ENCODE data around the gene UNKL. TPM values are rescaled to one million over a fixed set of nuclear protein-coding genes. Genes with fewer than 3 reads are reported as not detected.

UNKL gene
- total RNA-seq, 1 experiment from 2014 or later, result 10.5 TPM

GRCh38 chr16:1426734-1427471 lies 12.4 kb upstream of the UNKL start:
- Histone ChIP-seq H3K4me3 (no peak overlapping the region), H3K27me3 (no peaks in the 10 kb centered on the region), H3K9me3 (peaks cover 6% of the 10 kb centered on the region), H3K36me3 (no peaks in the 10 kb centered on the region)
- DNase-seq, result no peak

GRCh38 chr16:1425616-1426370 lies 11.3 kb upstream of the UNKL start:
- Histone ChIP-seq H3K4me3 (no peak overlapping the region), H3K36me3 (no peaks in the 10 kb centered on the region), H3K9me3 (peaks cover 8% of the 10 kb centered on the region), H3K27me3 (no peaks in the 10 kb centered on the region)
- no peak for DNase-seq

DNA sequence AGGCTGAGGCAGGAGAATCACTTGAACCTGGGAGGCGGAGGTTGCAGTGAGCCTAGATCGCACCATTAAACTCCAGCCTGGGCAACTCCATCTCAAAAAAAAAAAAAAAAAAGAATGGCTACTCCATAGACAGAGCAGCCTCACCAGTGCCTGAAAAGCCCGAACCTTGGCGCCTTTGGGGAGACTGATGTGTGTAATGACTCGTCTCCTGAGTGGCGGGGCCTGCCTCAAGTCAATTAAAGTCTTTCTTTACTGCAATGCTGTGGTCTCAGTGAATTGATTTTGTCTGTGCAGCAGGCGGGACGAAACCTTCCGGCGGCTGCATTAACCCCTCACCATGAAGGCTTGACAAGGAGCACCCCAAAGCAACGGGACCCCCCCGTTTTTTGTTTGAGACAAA lies 9.5 kb upstream of the UNKL start:
- no peak for DNase-seq
- Histone ChIP-seq H3K36me3 (peaks cover 11% of the 10 kb centered on the region), H3K27me3 (no peaks in the 10 kb centered on the region), H3K4me3 (no peak overlapping the region), H3K9me3 (peaks cover 8% of the 10 kb centered on the region)

GRCh38 chr16:1422076-1422475 lies 7.6 kb upstream of the UNKL start:
- DNase-seq, result no peak
- Histone ChIP-seq H3K27me3 (no peaks in the 10 kb centered on the region), H3K9me3 (peaks cover 8% of the 10 kb centered on the region), H3K4me3 (no peak overlapping the region), H3K36me3 (peaks cover 26% of the 10 kb centered on the region)

GRCh38 chr16:1420111-1420539 lies 5.6 kb upstream of the UNKL start:
- H3K4me3 ChIP-seq, result peak overlapping the region; percentile 99
- no peak for DNase-seq
- H3K27me3 ChIP-seq, result no peaks in the 10 kb centered on the region
- H3K36me3 ChIP-seq, result peaks cover 32% of the 10 kb centered on the region
- peaks cover 8% of the 10 kb centered on the region for H3K9me3 ChIP-seq

GRCh38 chr16:1416521-1416941 lies 2.0 kb upstream of the UNKL start:
- Histone ChIP-seq H3K36me3 (peaks cover 32% of the 10 kb centered on the region), H3K4me3 (no peak overlapping the region), H3K9me3 (no peaks in the 10 kb centered on the region), H3K27me3 (no peaks in the 10 kb centered on the region)
- DNase-seq, result no peak

- Histone ChIP-seq H3K9me3 (no peaks in the 10 kb centered on the region), H3K36me3 (peaks cover 21% of the 10 kb centered on the region), H3K27me3 (no peaks in the 10 kb centered on the region), H3K4me3 (peak overlapping the region; percentile 81)
- DNase-seq, result peak; percentile 65
Measured at GRCh38 chr16:1413684-1414531, 596 bp downstream of the UNKL start.

GRCh38 chr16:1412847-1413246 lies 1.7 kb downstream of the UNKL start:
- Histone ChIP-seq H3K27me3 (no peaks in the 10 kb centered on the region), H3K4me3 (no peak overlapping the region)
- no peak for DNase-seq

DNA sequence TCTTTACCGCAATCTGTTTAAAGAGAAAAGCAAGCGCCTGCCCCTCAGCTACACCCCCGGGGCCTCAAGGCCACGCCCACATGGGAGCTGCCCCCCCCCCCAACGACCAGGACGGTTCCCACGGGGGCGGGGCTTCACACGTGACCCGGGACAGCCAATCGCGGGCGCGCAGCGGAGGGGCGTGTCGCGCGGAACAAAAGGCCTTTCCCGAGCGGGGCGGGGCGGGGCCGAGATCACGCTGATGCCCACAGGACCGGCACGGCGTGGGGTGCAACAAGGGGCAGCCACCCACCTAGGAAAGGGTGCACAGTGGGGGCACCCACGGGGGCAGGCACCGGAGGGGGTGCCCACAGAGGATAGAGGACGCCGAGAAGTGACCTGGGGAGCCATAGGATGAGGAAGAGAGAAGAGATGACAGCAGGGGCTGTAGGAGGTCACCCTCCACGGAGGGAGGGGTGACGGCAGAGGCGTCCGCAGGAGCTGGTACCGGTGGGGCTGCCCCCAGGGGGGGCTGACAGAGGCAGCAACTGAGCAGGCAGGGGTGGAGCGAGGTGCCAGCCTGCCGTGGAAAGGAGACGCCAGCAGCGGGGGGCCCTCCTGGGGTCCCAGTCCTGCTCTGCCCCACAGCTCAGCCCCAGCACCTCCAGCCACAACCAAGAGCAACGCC lies 6.2 kb downstream of the UNKL start:
- Histone ChIP-seq H3K9me3 (no peaks in the 10 kb centered on the region), H3K4me3 (peak overlapping the region; percentile 53), H3K27me3 (no peaks in the 10 kb centered on the region), H3K36me3 (no peaks in the 10 kb centered on the region)
- peak; percentile 89 for DNase-seq

More at GRCh38 chr16:1412847-1413246, 1.7 kb downstream of the UNKL start:
- Histone ChIP-seq H3K36me3 (peaks cover 12% of the 10 kb centered on the region), H3K9me3 (no peaks in the 10 kb centered on the region)

- Histone ChIP-seq H3K4me3 (peak overlapping the region; percentile 53), H3K36me3 (no peaks in the 10 kb centered on the region), H3K27me3 (no peaks in the 10 kb centered on the region), H3K9me3 (no peaks in the 10 kb centered on the region)
- DNase-seq, result no peak
Measured at GRCh38 chr16:1407753-1408152, 6.8 kb downstream of the UNKL start.

- no peaks in the 10 kb centered on the region for H3K27me3 ChIP-seq
- no peaks in the 10 kb centered on the region for H3K9me3 ChIP-seq
- no peak overlapping the region for H3K4me3 ChIP-seq
- no peaks in the 10 kb centered on the region for H3K36me3 ChIP-seq
- no peak for DNase-seq
Measured at GRCh38 chr16:1403733-1404132, 10.8 kb downstream of the UNKL start.

DNA sequence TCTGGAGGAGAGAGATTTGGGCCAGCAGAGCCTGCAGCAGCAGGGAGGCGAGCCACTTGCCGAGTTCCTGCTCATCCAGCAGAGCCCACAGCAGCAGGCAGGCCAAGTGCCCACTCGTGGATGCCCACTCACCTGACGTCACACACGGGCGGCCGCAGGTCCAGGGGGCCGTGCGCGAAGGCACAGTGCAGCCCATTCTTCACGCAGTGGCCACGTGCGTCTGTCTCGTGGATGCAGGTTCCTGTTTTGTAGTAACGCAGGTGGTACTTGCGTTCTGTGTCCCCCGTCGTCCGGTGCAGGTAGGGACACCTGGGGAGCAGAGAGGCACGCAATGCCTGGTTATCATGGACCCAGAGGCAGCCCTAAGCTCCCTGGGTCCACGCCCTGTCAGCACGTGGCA lies 11.5 kb downstream of the UNKL start:
- Histone ChIP-seq H3K27me3 (no peaks in the 10 kb centered on the region), H3K36me3 (no peaks in the 10 kb centered on the region), H3K9me3 (no peaks in the 10 kb centered on the region), H3K4me3 (no peak overlapping the region)
- DNase-seq, result no peak

DNA sequence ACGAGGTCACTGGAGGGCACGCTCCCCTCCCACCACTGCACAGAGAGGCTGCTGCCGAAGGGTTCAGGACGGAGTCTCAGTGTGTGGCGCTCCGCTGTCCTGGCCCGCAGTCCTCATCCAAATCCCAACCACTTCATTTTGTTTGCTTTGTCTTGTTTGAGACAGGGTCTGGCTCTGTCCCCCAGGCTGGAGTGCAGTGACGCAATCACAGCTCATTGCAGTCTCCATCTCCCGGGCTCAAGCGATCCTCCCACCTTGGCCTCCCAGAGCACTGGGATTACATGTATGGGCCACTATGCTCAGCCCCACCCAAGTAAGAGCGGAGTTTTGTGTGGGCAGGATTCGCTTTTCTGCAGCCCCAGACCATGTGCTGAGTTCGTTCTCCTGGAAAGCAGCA lies 12.7 kb downstream of the UNKL start:
- DNase-seq, result no peak
- no peak overlapping the region for H3K4me3 ChIP-seq
- no peaks in the 10 kb centered on the region for H3K27me3 ChIP-seq
- H3K36me3 ChIP-seq, result no peaks in the 10 kb centered on the region
- H3K9me3 ChIP-seq, result no peaks in the 10 kb centered on the region

GRCh38 chr16:1401061-1401757 lies 13.3 kb downstream of the UNKL start:
- DNase-seq, result no peak
- no peaks in the 10 kb centered on the region for H3K36me3 ChIP-seq

GRCh38 chr16:1398826-1399581 lies 15.5 kb downstream of the UNKL start:
- no peak overlapping the region for H3K4me3 ChIP-seq
- no peaks in the 10 kb centered on the region for H3K36me3 ChIP-seq
- H3K27me3 ChIP-seq, result no peaks in the 10 kb centered on the region
- DNase-seq, result no peak
- H3K9me3 ChIP-seq, result no peaks in the 10 kb centered on the region

More at GRCh38 chr16:1401061-1401757, 13.3 kb downstream of the UNKL start:
- Histone ChIP-seq H3K27me3 (no peaks in the 10 kb centered on the region), H3K4me3 (no peak overlapping the region), H3K9me3 (no peaks in the 10 kb centered on the region)

Data from MG63 (cell line).